HG02852 (cell line): ENCODE data around the gene PNPT1.
A peak's percentile ranks its signal among the peaks of the same experiment; 100 is the strongest.

Source experiments
- ATAC-seq: cut with Tn5 transposase; IDR thresholded peaks from one replicate; pipeline ENCODE4 v1.9.1; 2021; ENCODE audit warnings: mild to moderate bottlenecking, moderate library complexity; ENCODE audit not compliant: unreplicated experiment

PNPT1 gene

DNA sequence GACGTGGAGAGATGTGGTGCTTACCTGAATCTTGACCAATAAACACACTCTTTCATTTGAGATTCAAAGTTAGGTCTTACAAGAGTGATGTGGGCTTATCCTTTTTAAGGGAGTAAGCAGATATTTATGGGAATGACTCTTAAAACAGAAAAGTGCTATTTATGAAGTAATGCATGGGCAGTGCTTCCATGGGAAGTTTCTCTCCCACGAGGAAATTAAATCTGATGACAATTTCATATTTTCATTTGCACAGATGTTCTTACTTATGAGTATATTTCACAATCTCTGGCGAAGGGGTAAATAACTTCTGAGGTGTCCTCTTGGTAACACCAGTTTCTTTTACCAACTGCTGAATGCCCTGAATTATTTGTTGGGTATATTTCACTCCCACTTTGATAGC lies 21.0 kb downstream of the PNPT1 start:
- no peak for ATAC-seq

DNA sequence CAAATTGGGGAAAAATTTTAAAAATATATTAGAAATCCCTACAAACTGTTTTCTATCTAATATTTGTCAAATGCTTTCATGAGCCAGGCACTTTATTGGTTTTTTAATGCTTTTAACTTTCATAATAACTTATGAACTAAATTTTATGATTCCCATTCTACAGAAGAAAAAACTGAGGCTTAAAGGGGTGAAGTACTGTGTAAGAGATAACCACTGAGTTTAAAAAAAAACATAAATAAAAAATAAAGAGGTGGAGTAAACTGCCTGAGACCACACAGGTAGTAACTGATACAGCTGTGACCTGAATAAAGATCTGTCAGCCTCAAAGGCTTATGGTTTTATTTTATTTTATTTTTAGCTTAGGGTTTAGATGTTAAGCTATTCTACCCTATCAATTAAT lies 24.7 kb downstream of the PNPT1 start:
- ATAC-seq = no peak

DNA sequence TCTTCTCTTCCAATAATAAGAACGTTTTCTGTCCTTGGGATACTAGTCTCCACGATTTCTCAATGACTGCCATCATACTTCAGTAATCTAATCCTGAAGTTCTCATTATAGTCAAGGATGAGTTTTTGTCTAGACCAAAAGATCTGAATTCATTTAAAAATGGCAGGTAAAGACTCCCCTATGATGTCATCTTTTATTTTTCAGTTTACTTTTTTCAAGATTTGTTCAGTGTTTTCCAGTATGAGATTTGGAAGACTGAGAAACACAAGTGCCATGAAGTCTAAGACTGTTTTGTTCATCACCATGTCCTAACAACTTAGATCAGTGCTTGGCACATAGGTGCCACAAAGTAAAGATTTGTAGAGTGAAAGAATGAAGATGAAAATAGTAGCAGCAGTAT lies 40.4 kb downstream of the PNPT1 start:
- no peak for ATAC-seq

DNA sequence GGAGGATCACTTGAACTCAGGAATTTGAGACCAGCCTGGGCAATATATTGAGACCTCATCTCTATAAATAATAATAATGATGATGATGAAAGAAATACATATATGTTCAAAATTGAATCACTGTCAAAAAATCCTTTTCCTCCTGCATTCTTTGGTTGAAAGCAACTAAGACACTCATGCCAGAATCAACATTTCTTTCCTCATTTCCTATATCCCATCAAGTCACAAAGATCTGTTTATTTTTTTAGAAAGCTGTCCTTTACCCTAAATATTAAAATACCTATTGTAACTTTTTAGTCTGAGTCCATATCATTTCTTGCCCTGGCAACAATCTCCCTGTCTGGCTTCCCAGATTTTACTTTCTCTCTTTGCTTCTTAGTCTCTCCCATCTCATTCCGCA lies 44.4 kb downstream of the PNPT1 start:
- no peak for ATAC-seq

DNA sequence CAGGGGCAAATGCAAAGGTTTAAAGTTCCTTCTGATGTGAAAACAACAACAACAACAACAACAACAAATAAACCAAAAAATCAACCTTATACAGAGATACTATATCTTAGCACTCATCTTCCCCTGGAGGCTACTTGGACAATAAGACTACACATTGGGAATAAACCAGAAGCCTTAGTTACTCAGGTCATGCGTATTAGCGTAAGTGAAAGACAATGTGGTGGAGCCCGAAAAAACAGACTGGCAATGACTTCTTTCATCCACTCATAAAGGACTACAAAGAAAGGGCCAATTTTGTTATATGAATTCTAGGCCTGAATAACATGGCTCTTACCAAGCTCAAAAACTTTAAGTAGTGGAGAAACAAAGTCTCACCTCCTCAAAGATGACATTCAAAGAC lies 56.8 kb downstream of the PNPT1 start:
- no peak for ATAC-seq

DNA sequence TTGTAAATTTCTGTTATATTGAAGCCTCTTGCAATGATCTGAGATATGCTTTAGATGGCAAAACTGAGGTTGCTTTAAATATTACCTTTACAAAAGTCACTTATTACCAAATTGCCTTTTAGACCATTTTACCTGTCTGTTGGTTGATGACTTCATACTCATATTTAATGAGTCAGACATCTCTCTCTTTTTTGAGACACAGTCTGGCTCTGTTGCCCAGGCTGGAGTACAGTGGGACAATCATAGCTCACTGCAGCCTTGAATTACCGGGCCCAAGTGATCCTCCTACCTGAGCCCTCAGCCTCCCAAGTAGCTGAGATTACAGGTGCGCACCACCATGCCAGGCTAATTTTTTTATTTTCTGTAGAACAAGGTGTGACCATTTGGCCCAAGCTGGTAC lies 64.7 kb downstream of the PNPT1 start:
- ATAC-seq = no peak

DNA sequence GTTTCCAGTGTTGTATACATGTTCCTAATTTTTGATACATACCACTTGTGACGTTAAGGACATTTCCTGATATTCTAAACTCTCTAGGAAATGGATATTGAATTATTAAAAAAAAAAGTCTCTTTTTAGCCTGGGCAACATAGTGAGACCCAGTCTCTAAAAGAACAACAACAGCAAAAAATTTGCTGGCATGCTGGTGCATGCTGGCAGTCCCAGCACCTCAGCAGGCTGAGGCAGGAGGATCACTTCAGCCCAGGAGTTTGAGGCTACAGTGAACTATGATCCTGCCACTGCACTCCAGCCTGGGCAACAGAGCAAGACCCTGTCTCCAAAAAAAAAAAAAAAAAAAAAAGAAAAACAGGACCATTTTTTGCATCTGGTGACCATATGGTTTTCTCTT lies 65.7 kb downstream of the PNPT1 start:
- no peak for ATAC-seq

DNA sequence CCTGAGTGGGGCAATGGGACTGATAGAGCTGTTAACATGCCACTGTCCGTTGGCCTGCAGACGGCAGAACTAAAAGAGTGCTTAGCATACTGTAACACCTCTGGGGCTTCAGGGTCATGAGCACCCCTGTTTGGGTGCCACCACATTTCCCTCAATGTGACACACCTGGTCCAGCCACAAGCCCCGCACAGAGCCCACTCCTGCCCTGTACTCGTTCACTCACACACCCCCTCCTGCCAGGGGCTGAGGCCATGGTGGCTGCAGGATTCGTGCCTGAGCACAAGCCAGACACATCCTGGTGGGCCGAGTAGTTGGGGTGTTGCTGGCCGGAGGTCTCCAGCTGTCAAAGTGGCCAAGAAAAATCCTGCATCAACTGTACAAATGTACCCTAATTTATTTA lies 71.8 kb downstream of the PNPT1 start:
- no peak for ATAC-seq

DNA sequence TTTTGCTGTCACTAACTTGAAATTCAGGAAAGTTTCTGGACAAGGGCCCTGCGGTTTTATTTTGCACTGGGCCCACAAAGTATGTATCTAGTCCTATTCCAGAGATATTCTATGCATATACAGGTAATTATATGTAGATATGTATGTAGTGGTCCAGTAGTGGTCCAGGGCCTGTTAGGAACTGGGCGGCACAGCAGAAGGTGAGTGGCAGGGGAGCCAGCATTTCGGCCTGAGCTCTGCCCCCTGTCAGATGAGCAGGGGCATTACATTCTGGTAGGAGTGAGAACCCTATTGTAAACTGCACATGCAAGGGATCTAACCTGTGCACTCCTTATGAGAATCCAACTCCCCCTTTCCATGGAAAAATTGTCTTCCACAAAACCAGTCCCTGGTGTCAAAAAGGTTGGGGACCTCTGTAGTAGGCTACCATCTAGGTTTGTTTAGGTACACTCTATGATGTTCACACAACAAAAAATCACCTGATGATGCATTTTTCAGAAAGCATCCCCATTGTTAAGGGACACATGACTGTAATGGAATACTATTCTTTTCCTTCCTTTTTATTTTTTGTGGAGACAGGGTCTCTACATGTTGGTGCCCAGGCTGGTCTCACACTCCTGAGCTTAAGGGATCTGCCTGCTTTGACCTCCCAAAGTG lies 73.4 kb downstream of the PNPT1 start:
- ATAC-seq = no peak

DNA sequence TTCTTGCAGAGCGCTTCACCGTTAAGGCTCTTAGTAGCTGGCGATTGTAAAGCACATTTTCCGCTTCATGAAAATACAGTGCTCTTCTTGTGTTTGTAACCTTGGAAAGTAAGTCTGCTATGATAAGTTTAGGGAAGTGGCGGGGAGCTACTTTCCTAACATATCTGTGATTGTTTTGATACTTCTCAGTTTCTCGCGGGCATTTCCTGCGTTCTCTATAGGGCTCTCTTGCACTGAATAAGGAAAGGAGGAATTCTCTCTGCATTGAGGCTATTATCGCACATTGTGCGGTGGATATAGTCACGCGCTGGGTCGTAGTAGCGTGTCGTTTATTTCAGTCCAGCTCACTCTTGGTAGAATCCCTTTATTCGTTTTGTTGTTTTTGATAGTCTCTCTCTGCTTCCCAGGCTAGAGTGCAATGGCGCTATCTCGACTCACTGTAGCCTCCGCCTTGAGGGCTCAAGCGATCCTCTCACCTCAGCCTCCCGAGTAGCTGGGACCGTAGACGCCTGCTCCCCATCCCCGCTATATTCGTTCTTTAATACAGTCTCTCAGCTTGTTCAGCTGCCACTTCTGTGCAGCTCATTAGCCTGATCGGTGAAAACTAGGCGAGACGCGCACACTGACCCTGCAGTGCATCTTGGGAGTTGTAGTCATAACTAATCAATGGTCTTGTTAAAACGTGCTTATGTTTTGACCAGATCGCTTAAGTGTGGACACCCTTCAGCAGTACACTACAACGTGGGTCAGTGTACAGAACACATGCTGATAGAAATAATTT lies 75.2 kb downstream of the PNPT1 start:
- ATAC-seq = peak; percentile 34

DNA sequence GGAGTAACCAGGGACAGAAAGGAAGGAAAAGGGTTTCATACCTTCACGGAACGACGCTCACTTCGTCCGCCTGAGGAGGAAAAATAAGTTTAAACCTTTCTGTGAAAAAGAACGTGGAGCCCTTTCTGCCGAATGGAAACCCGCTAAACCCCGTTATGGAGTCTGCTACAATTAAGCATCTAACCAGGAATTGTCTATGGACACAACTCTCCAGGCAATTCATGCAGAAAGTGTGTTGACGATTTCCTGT lies 75.7 kb downstream of the PNPT1 start:
- ATAC-seq = no peak

DNA sequence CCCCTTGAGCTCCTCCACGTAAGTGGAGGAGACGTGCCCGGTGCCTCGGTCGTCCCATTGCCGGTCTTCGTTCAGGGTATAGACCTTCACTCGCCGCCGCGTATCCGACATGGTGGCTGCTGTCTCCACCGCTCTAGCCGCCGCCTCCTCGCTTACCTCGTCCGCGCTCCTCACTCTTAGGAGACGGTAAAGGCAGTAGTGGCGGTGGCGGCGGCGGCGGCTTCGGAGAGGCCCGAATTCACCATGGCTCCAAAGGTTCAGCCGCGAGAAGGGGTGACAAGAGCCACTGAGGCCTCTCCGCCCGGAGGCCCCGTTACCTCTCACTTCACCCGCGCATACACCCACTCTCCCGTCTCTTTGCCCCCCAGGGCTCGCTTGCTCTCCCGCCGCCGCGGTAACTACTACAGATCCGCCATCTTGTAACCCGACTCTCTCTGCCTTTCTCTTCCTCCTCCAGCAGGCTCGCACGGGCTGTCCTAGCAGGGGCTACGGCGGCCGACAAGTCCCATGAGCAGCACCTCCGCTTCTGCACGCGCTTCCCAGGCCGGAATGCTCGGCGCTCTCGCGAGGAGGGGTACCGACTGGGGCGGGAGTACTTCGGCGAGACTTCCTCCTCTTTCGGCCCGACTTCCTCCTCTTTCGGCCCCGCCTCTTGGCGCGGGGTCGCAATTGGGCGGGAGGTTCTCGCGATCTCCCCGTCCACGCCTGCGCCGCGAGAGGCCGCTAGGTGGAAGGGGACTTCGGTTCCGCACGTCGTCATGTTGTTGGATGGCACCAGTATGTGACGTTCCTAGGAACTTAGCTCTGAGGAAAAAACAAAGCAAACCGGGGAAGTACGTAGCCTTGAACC lies 76.2 kb downstream of the PNPT1 start, which contains the start of gene PPP4R3B:
TSS of gene PPP4R3B (minus strand) at position 448 of the 850 bp plus-strand sequence. CDS start at position 111, 337 bp downstream.
- ATAC-seq = peak; percentile 77

DNA sequence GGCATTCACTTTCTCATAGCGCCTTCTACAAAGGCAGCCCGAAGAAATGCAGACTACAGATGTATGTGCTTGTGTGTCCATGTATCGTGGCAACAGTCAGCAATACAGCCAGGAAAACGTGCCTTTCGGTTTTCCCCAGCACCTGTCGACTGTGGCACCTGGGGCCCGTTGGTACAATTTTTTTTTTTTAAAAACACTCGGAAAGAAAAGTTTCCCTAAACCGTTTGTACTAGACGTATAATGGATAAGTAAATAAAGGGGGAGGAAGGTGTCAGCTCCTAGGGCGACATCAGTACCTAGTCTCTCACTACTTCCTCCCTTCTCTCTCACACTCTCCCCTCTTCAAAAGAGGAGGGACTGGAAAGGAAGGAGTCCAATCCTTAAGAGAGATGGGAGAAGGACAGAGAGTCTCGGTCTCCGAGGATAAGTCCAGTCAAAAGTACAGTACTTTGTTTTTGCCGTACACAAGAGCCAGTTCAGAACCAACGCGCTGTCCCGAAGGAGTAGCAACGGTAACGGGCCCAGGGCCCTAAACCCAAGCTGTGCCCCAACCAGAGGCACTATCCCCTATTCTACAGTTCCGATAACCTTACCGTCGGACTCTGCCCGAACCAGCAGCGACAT lies 77.0 kb downstream of the PNPT1 start:
- ATAC-seq = peak; percentile 11

DNA sequence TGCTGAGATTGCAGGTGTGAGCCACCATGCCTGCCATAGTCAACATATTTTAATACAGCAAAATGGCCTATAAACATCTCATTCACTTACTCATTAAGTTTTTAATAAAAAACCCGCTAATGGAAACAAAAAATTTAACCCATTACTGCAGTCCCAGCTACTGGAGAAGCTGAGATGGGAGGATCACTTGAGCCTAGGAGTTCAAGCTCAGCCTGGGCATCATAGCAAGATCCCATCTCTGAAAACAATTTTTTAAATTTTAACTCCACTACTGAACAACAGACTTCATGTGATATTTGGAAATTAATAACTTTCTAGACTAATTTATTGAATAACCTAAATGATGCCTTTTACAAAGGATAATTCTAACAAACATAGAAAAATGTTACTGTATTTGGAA lies 81.6 kb downstream of the PNPT1 start:
- ATAC-seq = no peak

DNA sequence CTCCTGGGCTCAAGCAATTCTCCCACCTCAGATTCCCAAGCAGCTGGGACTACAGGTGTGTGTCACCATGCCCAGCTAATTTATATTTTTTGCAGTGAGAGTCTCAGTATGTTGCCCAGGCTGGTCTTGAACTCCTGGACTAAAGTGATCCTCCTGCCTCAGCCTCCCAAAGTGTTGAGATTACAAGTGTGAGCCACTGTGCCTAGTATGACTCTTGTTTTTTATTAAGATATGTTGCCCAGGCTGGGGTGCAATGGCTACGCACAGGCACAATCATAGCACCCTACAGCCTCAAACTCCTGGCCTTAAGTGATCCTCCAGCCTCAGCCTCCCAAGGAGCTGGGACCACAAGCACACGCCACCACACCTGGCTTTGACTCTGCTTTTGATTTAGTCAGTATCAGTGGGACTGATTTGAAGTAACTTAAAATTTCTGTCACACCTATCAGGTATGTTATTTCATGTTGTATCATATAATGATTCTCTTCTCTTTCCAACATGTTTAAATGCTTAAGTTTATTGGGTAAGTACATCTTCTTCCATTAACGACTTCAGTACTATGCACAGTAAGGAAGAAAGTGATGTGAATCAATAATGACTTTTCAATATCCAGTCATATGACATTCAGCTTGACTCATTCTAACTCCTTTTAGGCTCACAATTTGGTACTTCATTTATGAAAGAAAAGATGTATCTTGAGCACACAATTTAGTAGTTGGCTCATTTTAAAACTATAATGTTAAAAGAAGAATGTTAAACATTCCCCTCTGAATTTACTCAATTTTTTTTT lies 82.5 kb downstream of the PNPT1 start:
- no peak for ATAC-seq

DNA sequence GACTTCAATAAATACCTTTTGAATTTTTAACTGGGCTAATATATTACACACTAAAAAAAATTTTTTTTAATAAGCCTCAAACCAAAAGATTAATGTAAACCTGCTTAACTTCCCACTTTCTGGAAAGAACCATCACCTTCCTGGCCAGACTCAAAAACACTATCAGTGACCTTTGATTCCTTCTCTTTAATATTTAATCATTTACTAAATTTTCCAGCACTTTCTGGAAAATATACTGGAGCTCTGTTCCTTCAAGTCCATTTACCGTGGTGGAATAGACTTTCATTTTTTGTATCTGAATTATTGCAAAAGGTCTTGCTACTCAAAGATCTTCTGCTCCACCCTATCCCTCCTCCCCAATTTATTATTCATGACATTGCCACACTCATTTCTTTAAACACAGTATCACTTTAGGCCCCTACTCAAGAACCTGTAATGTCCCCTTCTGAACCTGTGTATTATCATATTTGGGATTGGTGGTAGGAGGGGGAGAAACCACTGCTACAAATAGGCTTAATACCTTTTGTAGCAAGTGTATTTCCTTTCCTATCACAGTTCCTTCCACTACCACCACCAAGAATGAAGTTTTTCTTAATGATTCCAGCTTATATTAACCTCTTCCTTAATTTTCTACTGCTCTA lies 83.6 kb downstream of the PNPT1 start:
- no peak for ATAC-seq

DNA sequence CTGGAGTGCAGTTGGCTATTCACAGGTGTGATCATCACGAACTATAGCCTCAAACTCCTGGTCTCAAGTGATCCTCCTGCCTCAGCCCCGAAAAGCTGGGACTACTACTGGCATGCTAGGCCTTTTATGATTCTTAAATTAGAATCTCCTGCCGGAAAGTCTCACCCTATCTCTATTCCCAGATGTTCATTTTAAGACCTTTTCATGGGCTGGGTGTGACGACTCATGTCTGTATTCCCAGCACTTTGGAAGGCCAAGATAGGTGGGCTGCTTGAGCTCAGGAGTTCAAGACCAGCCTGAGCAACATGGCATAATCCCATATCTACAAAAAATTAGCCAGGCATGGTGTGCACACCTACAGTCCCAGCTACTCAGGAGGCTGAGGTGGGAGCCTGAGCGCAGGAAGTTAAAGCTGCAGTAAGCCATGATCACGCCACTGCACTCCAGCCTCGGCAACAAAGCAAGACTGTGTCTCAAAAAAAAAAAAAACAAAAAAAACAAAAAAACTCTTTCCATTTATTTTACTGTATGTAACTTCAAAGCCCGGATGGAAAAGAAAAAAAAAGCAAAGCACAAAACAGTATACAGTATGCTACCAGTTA lies 84.3 kb downstream of the PNPT1 start:
- ATAC-seq = no peak

DNA sequence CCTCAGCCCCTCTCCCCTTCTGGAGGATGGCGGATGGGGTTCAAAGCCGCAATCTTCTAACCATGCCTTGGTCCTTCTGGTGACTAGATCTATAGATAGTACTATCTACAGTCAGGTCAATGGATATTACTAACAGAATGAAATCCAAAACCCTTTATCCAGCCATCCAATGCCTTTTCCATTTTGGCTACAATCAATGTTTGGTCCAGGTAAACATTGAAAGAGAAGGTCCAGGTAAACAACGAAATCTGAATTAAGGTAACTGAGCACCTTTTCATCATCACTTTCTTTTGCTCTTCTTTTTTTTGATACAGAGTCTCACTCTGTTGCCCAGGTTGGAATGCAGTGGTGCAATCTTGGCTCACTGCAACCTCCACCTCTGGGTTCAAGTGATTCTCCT lies 85.9 kb downstream of the PNPT1 start:
- ATAC-seq = no peak

DNA sequence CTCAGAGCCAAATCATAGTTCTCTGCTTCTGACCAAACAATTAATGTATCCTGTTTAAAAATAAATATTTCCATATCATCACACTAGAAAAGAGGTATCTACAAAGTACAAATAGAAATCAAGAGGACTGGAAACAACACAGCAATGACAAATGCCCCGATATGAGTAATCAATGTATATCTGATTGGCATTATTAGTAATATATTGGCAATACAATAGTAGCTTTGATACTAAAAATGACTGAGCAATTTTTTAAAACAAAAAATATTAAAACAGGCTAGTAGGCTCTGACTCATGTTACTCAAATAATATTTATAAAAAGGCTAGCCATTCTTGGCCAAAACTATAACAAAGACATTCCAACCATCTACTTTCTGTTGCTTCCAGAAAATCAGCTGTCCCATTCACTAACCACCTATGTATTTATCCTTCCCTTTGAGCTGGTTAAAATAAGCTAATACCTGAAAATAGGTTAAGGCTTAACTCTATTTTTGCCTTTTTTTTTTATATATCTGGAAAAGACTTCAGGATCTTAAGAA lies 89.5 kb downstream of the PNPT1 start:
- ATAC-seq = no peak

DNA sequence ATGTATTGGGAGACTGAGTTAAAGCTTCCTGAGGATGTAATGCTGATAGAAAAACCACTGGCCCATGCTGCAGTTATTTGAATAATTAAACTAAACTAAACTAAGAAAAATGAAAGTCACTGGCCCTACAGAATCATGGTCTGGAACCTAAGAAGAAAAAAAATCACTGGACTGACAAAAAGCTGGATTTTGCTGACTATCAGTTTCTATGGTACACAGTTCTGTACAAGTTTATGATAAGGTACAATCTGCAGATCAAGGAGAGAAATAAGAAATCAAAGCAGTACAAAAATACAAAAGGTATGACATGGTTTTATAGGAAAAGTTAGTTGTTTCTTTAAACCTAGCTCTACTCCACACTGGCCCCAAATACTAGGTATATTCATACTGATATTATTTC lies 91.8 kb downstream of the PNPT1 start:
- ATAC-seq = no peak
